Measurements from ENCODE around the gene DPP6.

The DPP6 gene

GRCh38 chr7:154767142-154767541, 714.9 kb downstream of the DPP6 start:
- H3K4me3 ChIP-seq (ENCODE audit: low read depth in 1 of 2, low read length in 1 of 2), result no peak overlapping the region
- H3K36me3 ChIP-seq, result no peaks in the 10 kb centered on the region
- H3K4me1 ChIP-seq (ENCODE audit: control insufficient read depth in 1 of 2, insufficient read depth in 1 of 2, low read depth in 1 of 2, low read length in 1 of 2), result no peaks in the 10 kb centered on the region
- H3K9me3 ChIP-seq, result no peaks in the 10 kb centered on the region
- no peaks in the 10 kb centered on the region for H3K27me3 ChIP-seq
- TF ChIP-seq CTCF (IDR thresholded peaks at IDR 0.05), result no peak
- no peak overlapping the region for H3K27ac ChIP-seq

- H3K9me3 ChIP-seq, result no peaks in the 10 kb centered on the region
- no peaks in the 10 kb centered on the region for H3K36me3 ChIP-seq
- H3K4me3 ChIP-seq (ENCODE audit: low read depth in 1 of 2, low read length in 1 of 2), result no peak overlapping the region
- TF ChIP-seq CTCF (IDR thresholded peaks at IDR 0.05), result no peak
- H3K27me3 ChIP-seq, result no peaks in the 10 kb centered on the region
- no peaks in the 10 kb centered on the region for H3K4me1 ChIP-seq (ENCODE audit: control insufficient read depth in 1 of 2, insufficient read depth in 1 of 2, low read depth in 1 of 2, low read length in 1 of 2)
- H3K27ac ChIP-seq, result no peak overlapping the region
Measured at GRCh38 chr7:154767821-154768415, 715.7 kb downstream of the DPP6 start.

- TF ChIP-seq CTCF (IDR thresholded peaks at IDR 0.05), result no peak
- Histone ChIP-seq H3K27me3 (no peaks in the 10 kb centered on the region), H3K9me3 (no peaks in the 10 kb centered on the region), H3K4me3 (ENCODE audit: low read depth in 1 of 2, low read length in 1 of 2) (no peak overlapping the region), H3K27ac (no peak overlapping the region), H3K4me1 (ENCODE audit: control insufficient read depth in 1 of 2, insufficient read depth in 1 of 2, low read depth in 1 of 2, low read length in 1 of 2) (no peaks in the 10 kb centered on the region), H3K36me3 (no peaks in the 10 kb centered on the region)
Measured at GRCh38 chr7:154769001-154769400, 716.8 kb downstream of the DPP6 start.

- TF ChIP-seq CTCF (IDR thresholded peaks at IDR 0.05), result no peak
- Histone ChIP-seq H3K4me1 (ENCODE audit: control insufficient read depth in 1 of 2, insufficient read depth in 1 of 2, low read depth in 1 of 2, low read length in 1 of 2) (no peaks in the 10 kb centered on the region), H3K27me3 (no peaks in the 10 kb centered on the region), H3K4me3 (ENCODE audit: low read depth in 1 of 2, low read length in 1 of 2) (no peak overlapping the region), H3K27ac (no peak overlapping the region), H3K36me3 (no peaks in the 10 kb centered on the region), H3K9me3 (no peaks in the 10 kb centered on the region)
Measured at GRCh38 chr7:154769527-154769926, 717.3 kb downstream of the DPP6 start.

- H3K4me1 ChIP-seq (ENCODE audit: control insufficient read depth in 1 of 2, insufficient read depth in 1 of 2, low read depth in 1 of 2, low read length in 1 of 2), result no peaks in the 10 kb centered on the region
- no peaks in the 10 kb centered on the region for H3K9me3 ChIP-seq
- no peak overlapping the region for H3K4me3 ChIP-seq (ENCODE audit: low read depth in 1 of 2, low read length in 1 of 2)
- H3K27me3 ChIP-seq, result no peaks in the 10 kb centered on the region
- no peaks in the 10 kb centered on the region for H3K36me3 ChIP-seq
- no peak overlapping the region for H3K27ac ChIP-seq
- no peak for TF ChIP-seq CTCF (IDR thresholded peaks at IDR 0.05)
Measured at GRCh38 chr7:154770361-154770760, 718.2 kb downstream of the DPP6 start.

GRCh38 chr7:154770962-154771361, 718.8 kb downstream of the DPP6 start:
- Histone ChIP-seq H3K4me3 (ENCODE audit: low read depth in 1 of 2, low read length in 1 of 2) (no peak overlapping the region), H3K4me1 (ENCODE audit: control insufficient read depth in 1 of 2, insufficient read depth in 1 of 2, low read depth in 1 of 2, low read length in 1 of 2) (no peaks in the 10 kb centered on the region), H3K36me3 (no peaks in the 10 kb centered on the region), H3K9me3 (no peaks in the 10 kb centered on the region), H3K27ac (no peak overlapping the region), H3K27me3 (no peaks in the 10 kb centered on the region)
- no peak for TF ChIP-seq CTCF (IDR thresholded peaks at IDR 0.05)

Measured in neutrophil (primary cell).